ENCODE results near the gene TPTE2.
"Not testable (repeated sequence)": the region's sequence is repeated elsewhere in the genome, so short reads cannot be mapped to it uniquely, and the experiment has no call there.

Gene TPTE2

GRCh38 chr13:19567820-19568534 is 6.6 kb upstream of the TPTE2 start:
- DNase-seq (ENCODE audit: low read depth): no peak

GRCh38 chr13:19561585-19561984 is 253 bp upstream of the TPTE2 start:
- DNase-seq (ENCODE audit: low read depth): no peak

- DNase-seq (ENCODE audit: low read depth): not testable (repeated sequence)
These were observed 660 bp downstream of the TPTE2 start for GRCh38 chr13:19560672-19561071.

DNA sequence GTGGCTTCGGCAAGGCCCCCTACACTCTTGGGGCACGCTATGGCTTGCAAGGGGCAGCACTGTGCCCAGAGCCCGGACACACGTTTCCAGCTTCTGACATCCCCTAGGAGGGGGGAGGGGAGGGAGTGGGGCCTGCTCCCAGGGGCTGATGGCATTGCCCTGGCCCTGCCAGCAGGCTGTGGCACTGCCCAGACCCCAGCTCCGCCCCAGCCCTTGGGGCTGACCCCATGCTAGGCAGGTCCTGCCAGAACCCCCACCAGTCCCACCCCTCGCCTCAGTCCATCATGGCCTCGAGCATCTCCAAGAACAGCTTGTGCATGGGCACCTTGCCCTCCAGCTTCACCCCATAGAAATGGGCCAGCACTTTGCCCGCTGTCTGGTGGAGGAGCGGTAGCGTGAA is 1.6 kb downstream of the TPTE2 start:
- not testable (repeated sequence) for DNase-seq (ENCODE audit: low read depth)

GRCh38 chr13:19557287-19557686 is 4.0 kb downstream of the TPTE2 start:
- DNase-seq (ENCODE audit: low read depth): not testable (repeated sequence)

- DNase-seq (ENCODE audit: low read depth): not testable (repeated sequence)
These were observed 12.1 kb downstream of the TPTE2 start for GRCh38 chr13:19549245-19549644.

GRCh38 chr13:19525634-19526033 is 35.7 kb downstream of the TPTE2 start:
- not testable (repeated sequence) for DNase-seq (ENCODE audit: low read depth)

DNA sequence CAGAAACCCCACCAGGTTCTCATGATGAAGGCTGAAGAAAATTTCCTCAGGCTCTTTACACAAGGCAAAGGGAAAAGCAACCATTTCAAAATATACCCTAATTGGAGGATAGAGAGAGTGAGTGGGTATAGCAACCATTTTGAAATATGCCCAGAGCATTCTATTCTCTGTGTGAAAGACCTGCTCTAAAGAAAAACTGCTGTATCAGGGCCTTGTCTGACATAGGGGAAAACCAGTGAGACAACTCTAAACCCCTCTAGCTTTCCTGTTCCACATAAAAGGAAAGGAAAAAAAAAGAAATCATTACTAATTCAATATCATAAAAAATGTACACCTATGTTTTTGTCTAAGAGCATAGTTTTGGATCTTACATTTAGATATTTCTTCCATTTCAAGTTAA is 42.3 kb downstream of the TPTE2 start:
- DNase-seq (ENCODE audit: low read depth): no peak

GRCh38 chr13:19507623-19508022 is 53.7 kb downstream of the TPTE2 start:
- DNase-seq (ENCODE audit: low read depth): not testable (repeated sequence)

- DNase-seq (ENCODE audit: low read depth): not testable (repeated sequence)
These were observed 101.2 kb downstream of the TPTE2 start for GRCh38 chr13:19460126-19460525.

GRCh38 chr13:19439056-19439686 is 122.2 kb downstream of the TPTE2 start:
- not testable (repeated sequence) for DNase-seq (ENCODE audit: low read depth)

- not testable (repeated sequence) for DNase-seq (ENCODE audit: low read depth)
These were observed 123.6 kb downstream of the TPTE2 start for GRCh38 chr13:19437780-19438179.

DNA sequence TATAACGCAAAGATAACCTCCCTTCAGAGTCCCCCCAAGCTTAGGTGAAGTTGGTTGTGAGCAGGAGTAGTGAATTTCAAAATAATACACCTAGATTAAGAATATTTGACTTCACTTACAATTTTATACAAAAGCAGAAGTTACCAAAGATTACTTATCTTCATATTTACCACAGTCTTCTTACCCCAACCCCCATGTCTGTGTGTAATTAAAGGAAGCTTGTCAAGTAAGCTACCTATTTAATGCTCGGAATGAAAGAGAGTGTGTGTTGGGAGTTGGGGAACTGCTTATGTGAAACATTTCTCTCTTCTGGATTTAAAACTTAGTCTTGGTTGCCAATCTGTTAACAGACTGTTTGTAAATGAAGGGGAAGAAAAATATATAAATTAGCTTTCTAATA is 139.1 kb downstream of the TPTE2 start:
- not testable (repeated sequence) for DNase-seq (ENCODE audit: low read depth)

DNA sequence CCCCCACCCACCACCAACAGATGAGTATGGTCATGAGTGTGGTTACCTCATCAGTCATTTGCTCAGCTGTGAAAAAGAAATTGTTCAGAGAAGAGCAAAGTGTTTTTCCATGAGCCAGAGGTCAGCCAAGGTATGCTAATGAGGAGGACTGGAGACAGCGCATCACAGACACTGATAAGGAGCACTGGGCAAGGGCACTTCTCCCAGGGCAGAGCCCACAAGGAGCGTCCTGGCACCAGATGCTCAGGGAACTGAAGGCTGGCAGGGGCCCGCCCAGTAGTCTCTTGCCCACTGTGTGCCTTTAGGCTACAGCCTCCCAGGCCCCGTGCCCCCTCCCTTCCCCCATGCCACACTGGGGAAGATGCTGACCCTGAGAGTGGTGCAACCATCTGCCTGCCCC is 148.8 kb downstream of the TPTE2 start:
- DNase-seq (ENCODE audit: low read depth): not testable (repeated sequence)

GRCh38 chr13:19382746-19383511 is 178.4 kb downstream of the TPTE2 start:
- DNase-seq (ENCODE audit: low read depth): not testable (repeated sequence)

DNA sequence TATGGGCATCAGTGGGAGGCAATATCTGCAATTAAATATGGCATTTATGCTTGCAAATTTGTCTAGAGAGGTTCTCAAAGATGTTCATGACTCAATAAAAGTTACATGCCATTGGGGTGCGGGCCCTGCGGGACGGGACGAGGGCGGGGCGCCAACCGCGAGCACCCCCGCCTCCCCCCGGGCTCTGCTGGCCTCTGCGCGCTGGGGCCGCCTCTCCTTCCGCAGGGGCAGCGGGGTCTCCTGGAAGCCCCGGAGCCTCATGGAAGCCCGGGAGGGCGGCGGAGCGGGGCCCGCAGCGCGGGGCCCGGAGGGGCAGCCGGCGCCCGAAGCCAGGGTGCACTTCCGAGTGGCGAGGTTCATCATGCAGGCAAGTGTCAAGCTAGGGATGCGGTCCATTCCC is 179.2 kb downstream of the TPTE2 start:
- no peak for DNase-seq (ENCODE audit: low read depth)

Data from stimulated activated CD8-positive, alpha-beta memory T cell treated with anti-CD3 and anti-CD28 coated beads, Interleukin-7, amount 100 ng/mL, for 24 hours (primary cell).